GM04504 (cell line): ENCODE measurements around the gene GTF2IRD1.
"Not testable (repeated sequence)": the region's sequence is repeated elsewhere in the genome, so short reads cannot be mapped to it uniquely, and the experiment has no call there.

Experiments
- DNase-seq: peaks from one replicate; pipeline ENCODE4 v3.0.0-alpha.2; 2012; ENCODE audit warnings: low read depth

The GTF2IRD1 gene

DNA sequence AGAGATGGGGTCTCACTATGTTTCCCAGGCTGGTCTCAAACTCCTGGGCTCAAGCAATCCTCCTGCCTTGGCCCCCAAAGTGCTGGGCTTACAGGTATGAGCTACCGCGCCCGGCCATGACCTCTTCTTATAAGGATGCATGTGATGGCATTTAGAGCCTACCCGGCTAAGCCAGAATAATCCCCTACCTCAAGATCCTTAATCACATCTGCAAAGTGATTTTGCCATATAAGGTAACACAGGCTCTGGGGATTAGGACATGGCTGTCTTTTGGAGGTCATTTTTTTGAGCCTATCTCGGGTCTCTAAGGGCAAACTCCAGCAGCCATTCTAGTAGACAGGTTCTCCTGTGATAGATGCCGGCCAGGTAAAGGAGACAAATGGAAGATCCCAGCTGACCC lies 39.6 kb downstream of the GTF2IRD1 start:
- DNase-seq: no peak

DNA sequence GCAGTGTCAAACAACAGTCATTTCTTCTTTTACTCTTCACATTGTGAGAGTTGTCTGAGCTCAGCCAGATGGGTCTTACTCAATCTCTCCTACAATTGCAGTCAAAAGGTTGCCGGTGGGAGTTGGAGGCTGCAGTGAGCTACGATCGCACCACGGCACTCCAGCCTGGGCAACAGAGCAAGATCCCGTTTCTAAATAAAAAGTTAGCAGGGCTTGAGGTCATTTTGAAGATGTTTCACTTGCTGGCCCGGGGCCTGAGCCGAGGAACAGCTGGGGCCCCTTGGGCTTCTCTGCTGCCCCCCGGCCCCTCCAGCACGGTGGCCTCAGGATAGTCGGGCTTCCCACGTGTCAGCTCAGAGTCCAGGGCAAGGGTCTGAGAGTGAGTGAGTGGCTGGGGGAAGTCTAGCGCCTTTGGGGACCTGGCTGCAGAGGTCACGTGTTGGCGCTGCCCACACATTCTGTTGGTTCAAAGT lies 40.4 kb downstream of the GTF2IRD1 start:
- DNase-seq: no peak

DNA sequence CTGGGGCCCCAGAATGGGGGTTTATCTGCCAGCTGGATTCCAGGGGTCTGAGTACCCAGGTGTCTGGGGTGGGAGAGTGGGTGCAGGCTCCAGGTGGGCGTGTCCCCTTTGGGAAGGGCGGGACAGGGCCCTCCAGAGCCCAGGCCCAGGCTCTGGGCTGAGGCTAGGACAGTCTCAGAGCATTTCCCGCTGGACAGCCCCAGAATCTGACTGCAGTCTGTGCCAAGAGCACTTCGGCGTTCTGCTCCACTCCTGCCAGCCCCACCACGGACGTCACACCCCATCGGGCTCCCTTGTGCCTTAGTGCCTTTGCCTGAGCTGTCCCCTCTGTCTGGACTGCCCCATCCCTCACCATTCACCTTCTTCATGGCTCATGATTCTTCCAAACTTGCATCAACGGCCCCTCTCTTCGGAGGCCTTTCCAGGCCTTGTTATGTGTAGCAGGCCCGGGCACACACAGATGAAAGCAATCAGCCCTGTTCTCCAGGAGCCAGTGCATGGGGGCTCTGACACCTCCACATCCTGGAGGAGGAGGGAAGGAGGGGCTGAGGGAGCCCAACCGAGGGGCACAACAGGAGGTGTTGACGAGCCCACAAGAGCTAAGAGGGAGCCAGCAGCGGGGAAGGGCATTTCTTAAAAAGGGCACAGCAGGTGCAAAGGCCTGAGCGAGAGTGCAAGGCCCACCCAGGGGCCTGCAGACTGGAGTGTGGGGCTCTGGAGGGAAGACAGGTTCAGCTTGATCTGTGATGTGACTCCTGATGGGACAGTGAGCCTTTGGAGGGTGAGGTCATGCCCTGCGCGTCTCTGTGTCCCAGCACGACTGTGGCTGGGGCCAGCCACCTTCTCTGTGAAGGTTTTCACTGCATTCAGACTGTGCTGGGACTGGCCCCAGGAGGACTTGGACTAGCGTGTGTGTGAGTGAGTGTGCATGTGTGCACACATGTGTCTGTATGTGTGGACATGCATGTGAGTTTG lies 41.7 kb downstream of the GTF2IRD1 start:
- DNase-seq: no peak

DNA sequence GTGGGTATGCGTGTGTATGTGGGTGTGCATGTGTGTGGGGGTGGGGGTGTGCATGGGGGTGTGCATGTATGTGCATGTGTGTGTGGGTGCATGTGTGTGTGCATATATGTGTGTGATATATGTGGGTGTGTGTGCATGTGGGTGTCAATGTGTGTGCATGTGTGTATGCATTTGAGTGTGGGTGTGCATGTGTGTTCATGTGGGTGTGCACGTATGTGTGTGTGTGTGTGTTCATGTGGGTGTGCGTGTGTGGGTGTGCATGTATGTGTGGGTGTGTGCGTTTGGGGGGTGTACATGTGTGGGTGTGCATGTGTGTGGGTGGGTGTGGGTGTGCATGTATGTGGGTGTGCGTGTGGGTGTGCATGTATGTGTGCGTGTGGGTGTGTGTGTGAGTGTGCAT lies 42.6 kb downstream of the GTF2IRD1 start:
- no peak for DNase-seq

DNA sequence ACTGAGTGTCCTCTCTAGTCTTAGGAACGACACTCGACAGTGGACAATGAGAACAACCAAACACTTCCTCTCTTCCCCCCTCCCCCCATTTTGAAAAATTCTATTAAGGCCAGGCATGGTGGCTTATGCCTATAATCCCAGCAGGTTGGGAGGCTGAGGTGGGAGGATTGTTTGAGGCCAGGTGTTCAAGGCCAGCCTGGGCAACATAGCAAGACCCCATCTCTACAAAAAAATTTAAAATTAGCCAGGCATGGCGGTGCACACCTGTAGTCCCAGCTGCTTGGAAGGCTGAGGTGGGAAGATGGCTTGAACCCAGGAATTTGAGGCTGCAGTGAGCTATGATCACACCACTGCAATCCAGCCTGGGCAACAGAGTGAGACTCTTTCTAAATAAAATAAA lies 43.1 kb downstream of the GTF2IRD1 start:
- DNase-seq: not testable (repeated sequence)

DNA sequence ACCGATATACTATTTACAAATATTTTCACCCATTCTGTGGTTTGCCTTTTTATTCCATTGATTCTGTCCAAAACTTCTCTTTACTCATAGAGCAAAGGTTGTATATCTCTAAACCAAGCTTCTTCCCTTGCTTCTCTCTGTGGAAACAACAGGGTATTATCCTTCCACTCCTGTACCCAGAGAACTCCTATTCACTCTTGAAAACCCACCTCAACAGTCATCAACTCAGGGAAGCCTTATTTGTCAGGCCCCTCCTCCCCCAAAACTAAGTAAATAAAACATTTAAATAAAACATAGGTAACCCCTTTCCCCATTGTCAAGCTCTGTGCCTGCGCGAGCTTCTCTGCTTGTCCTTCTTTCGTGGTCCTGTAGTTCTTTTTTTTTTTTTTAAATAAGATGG lies 44.6 kb downstream of the GTF2IRD1 start:
- no peak for DNase-seq

DNA sequence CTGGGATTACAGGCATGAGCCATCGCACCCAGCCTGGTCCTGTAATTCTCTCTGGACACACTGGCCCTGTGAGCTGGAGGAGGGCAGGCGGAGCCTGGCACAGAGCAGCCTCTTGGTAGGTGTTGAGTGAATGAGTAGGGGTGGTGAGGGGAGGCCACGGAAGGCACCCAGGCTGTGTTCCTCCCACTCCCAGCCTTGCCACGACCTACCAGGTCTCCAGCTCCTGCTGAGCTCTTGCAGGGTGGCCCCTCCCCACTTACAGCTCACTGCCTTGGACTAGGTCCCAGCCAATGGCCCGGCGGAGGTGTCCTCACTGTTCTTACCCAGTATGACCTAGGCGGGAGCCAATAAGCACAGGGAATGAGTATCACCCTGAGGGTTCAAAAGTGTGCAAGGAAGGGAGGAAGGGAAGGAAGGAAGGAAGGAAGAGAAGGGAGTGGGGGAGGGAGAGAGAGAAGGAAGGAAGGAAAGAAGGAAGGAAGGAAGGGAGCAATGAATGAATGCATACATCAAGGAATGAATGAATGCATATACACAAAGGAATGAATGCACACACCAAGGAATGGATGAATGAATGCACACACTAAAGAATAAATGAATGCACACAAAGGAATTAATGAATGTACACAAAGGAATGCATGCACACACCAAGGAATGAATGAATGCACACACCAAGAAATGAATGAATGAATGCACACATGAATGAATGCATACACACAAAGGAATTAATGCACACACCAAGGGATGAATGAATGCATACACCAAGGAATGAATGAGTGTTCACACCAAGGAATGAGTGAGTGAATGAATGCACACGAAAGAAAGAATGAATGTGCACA lies 45.5 kb downstream of the GTF2IRD1 start:
- no peak for DNase-seq

DNA sequence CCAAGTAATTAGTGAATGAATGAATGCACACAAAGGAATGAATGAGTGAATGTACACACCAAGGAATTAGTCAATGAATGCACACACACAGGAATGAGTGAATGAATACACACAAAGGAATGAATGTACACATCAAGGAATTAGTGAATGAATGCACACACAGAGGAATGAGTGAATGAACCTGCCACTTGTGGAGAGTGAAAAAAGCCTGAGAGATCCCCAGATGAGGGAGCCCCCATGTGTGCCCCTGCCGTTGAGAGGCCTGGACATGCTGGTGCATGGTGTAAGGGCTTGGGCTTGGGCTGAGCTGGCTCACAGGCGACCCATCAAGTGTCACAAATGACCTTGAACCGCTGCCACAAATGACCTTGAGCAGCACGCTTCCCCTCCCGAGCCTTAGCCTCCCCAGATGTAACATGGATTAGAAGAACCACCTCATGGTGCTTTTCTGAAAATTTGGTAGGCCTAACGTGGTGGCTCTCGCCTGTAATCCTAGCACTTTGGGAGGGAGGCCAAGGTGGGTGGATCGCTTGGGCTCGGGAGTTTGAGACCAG lies 46.2 kb downstream of the GTF2IRD1 start:
- DNase-seq: no peak

DNA sequence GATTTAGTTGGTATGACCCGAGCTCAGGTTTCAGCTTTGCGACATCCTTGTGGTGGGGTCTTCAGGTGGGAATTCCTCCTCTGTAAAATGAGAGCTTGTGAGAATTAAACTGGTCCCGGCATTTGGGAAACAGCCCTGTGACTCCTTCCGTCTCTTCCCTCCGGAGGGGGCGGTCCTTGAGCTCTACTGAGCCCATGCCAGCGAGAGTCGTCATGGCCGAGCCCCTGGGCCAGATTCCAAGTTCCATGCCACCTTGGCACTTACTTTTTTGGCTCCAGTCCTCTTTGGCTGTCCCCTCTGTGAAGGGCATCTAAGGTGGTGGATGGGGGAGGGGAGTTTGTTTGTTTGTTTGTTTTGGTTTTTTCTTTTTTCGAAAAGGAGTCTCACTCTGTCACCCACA lies 47.6 kb downstream of the GTF2IRD1 start:
- no peak for DNase-seq

DNA sequence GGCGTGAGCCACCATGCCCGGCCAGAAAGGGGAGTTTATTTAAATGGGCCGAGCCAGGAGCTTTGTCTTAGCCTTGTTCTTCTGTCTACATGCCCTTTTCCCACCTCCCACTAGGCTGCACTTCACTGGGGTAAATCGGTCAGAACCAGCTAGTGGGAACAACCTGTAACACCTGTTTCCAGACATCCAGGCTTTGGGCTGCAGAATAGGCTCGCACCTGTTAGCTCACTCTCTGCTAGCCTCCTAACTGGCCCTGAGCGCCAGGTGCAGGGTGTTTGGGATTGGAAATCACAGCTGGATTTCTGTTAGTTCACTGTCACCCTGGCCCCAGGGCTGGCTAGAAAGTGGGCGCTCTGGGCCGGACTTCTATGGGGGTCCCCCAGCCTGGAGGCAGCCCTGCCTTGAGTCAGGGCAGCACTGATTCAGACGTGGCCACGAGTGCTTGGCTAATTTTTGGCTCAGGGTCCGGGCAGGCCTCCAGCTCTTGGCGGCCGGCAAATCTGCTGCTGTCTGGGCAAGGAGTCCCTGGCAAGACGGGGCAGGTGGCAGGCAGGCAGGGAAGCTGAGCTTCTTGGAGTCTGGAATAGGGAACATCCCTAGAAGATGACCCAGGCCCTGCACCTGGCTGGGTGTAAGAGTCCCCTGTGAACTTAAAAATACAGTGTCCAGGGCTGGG lies 48.6 kb downstream of the GTF2IRD1 start:
- DNase-seq: no peak

DNA sequence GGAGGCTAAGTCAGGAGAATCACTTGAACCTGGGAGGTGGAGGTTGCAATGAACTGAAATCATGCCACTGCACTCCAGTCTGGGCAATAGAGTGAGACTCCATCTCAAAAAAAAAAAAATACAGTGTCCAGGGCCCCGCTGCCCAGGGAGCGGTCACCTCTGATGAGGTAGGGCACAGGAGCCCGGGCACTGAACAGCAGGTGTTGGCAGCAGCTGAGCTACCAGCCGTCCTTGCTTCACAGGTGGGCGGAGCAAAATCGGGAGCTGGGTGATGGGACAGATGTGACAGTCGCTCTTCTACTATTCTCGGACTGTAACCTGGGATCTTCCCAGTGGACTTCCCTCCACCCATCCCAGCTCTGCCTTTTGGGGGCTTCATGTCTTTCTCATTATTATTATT lies 49.4 kb downstream of the GTF2IRD1 start:
- DNase-seq: no peak

DNA sequence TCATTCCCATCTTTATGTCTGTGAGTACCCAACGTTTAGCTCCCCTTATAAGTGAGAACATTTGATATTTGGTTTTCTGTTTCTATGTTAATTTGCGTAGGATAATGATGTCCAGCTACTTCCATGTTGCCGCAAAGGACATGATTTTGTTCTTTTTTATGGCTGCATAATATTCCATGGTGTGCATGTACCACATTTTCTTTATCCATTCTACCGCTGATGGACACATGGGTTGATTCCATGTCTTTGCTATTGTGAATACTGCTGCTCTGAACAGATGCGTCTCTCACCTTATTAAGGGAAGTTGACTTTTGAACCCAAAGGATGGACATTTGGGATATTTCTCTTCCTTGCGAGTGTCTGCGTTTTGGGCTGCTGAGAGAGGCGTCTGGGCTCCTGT lies 50.2 kb downstream of the GTF2IRD1 start:
- no peak for DNase-seq

DNA sequence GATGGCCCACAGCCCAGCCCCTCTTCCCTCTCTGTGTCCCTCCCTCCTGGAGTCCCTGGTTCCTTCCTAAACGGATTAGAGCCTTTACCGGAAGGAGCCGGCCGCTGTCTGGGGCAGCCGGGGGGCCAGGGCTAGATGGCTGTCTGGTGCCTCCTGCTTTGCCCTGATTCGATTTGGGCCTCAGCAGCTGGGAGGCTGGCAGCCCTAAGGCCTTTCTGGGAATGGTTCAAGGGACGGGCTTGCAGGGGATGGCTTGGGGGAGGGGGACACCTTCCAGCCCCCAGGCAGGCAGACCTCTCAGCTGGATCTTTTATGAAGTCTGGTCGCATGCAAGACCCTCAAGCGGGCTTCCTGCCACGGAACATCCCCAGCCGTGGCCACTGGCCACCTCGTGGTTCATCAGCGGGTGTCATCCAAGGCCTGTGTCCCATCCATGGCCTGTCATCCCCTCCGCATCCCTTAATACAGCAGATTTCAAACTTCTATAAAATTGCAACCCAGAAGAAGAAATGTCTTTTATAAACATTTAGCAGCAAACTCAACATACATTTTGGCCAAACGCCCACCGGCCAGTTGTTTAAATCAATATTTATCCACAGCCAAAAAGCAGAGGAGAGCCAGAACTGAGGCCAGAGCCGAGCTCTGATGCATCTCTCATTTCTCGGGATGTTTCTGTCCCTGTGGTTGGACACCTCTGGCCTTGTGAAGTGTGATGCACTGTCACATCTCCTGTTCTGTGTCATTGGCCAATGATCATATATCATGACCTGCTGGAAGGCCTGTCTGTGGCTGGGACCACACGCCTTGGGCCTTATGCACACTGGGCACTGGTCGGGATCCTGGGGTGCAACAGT lies 52.0 kb downstream of the GTF2IRD1 start:
- no peak for DNase-seq

DNA sequence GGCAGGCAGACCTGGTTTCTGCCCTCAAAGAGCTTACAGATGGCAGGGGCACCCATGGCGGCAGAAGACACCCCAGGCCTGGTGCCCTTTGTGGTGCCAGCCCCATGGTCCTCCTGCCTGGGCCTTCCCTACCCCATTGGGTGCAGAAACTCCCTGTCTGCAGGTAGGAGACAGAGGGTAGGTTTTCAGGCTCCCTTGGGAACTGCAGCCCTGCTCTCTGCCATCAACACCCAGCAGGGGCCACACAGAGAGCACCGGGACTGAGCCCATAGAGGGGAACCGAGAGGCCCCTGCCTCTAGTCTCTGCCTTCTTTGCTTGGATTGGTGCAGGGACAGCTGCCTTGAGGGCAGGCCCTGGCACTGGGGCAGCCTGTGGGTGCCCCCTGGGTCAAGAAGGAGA lies 52.6 kb downstream of the GTF2IRD1 start:
- no peak for DNase-seq

DNA sequence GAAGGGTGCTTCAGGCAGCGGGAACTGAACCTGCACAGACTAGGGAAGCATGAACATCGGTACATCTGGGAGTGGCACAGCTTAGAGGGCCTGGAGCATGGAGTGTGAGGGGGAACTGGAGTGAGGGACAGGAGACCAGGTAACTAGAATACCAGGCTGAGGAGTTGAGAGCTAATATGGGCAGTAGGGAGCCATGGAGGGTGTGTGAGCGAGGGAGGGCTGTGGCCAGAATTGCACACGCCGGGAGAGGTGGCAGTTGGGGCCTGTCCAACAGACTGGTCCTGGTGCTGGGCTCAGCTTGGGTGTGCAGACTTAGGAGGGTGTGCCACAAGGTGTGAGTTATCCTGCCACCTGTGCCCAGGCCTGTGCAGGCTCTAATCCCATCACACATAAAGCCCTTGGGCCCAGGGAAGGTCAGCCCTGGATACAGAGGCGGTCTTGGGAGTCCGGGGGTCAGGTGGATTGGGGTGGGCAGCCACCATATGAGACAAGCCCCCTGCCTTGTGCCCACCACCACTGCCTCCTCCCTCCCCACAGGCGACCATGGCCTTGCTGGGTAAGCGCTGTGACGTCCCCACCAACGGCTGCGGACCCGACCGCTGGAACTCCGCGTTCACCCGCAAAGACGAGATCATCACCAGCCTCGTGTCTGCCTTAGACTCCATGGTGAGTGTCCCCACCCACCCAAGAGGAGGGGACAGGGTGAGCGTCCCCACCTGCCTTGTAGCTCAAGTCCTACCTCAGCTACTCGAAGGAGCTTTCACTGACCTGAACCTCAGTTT lies 54.0 kb downstream of the GTF2IRD1 start:
- DNase-seq: no peak

DNA sequence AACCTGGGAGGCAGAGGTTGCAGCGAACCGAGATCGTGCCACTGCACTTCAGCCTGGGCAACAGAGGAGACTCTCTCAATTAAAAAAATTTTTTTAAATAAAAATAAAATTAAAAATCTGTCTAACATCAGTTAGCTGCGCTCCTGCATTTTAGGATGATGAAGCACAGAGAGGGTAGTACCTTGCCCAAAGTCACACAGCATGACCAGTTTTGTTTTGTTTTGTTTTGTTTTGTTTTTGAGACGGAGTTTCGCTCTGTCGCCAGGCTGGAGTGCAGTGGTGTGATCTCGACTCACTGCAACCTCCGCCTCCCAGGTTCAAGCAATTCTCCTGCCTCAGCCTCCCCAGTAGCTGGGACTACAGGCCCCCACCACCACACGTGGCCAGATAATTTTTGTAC lies 55.7 kb downstream of the GTF2IRD1 start:
- not testable (repeated sequence) for DNase-seq

DNA sequence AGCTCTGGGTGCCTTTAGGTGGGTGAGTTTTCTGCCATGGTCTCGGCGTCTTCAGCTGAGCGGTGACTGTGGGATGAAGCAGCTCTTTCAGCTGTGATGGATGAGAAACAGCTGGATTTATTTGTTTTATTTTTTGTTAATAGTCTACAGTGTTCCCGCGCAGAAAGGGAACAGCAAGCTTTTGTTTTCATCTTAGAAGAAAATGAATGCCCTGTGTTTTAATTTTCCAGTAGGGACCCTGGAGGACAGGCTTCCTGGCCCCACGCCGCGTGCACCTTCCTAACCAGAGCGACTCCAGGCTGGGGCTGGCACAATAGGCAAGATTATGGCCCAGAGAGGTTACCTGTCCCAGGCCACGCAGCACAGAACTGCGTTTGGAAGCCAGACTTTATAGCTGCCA lies 57.6 kb downstream of the GTF2IRD1 start:
- no peak for DNase-seq

DNA sequence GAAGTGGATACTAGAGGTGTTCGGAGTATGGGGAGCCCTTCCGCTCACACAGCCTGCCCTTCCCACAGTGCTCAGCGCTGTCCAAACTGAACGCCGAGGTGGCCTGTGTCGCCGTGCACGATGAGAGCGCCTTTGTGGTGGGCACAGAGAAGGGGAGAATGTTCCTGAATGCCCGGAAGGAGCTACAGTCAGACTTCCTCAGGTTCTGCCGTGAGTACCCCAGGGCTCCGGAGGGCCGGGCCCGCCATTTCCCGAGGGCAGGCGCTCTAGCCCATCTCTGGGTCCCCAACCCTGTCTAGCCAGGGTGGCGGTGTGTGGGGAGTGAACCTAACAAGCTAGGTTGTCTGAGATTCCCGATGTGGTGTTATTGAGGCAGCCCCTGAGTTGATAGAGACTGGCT lies 59.1 kb downstream of the GTF2IRD1 start:
- DNase-seq: no peak

DNA sequence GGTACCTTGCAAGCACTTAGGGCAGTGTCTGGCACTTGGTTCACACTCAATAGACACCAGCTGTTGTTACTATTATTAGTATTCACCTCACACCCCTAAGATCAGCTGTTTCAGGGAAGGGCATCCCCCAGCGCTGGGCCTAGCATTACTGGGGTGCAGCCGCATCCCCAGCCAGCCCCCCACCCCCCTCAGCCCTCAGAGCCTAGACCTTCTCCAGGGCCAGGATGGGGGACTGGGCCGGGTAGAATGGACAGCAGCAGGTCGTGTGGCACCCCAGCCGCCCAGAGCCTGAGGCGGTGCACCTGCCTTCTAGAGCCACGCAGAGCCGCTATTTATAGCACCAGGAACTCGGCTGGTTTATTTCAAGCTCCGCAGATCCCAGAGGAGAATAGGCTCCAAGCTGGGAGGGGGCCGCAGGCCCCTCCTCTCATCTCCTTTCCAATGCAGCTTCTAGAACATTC lies 60.5 kb downstream of the GTF2IRD1 start:
- DNase-seq: no peak

DNA sequence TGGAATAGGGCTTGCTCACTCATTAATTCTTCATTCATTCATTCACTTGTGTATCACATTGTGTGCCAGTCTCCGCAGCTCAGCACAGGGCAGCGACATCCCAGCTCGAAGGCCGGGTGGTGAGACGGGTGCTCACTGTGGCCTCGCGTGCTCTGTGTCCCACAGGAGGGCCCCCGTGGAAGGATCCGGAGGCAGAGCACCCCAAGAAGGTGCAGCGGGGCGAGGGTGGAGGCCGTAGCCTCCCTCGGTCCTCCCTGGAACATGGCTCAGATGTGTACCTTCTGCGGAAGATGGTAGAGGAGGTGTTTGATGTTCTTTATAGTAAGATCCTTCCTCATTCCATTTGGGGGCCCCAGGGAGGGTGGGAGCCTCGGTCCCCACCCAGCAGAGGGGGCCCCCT lies 61.6 kb downstream of the GTF2IRD1 start:
- DNase-seq: no peak
